GM13977 (cell line): ENCODE measurements around the gene ASIC2.
A peak's percentile ranks its signal among the peaks of the same experiment; 100 is the strongest.

ENCODE experiments used
- DNase-seq: peaks from one replicate; pipeline ENCODE4 v3.0.0; 2012; ENCODE audit warnings: low spot score
- in situ Hi-C: fragments of 300-500 bp; cut with MboI; formaldehyde crosslinking; loops from one replicate; pipeline ENCODE4 v1.12.0; 2022; ENCODE audit warnings: low sequenced_read_pairs, low pct_unique_long_range_greater_than_20kb, mixed read lengths, inconsistent platforms; ENCODE audit not compliant: unreplicated experiment
- TF ChIP-seq, protein P1 (sequence below): IDR thresholded peaks from 2 replicates; pipeline ENCODE4 v1.5.1; 2012; ENCODE audit warnings: mild to moderate bottlenecking, control low read depth; ENCODE audit not compliant: insufficient read depth; ENCODE audit errors: extremely low read depth, missing control alignments

ASIC2 gene

GRCh38 chr17:33151565-33151964 lies 141.5 kb downstream of the ASIC2 start:
- TF ChIP-seq, protein P1, sequence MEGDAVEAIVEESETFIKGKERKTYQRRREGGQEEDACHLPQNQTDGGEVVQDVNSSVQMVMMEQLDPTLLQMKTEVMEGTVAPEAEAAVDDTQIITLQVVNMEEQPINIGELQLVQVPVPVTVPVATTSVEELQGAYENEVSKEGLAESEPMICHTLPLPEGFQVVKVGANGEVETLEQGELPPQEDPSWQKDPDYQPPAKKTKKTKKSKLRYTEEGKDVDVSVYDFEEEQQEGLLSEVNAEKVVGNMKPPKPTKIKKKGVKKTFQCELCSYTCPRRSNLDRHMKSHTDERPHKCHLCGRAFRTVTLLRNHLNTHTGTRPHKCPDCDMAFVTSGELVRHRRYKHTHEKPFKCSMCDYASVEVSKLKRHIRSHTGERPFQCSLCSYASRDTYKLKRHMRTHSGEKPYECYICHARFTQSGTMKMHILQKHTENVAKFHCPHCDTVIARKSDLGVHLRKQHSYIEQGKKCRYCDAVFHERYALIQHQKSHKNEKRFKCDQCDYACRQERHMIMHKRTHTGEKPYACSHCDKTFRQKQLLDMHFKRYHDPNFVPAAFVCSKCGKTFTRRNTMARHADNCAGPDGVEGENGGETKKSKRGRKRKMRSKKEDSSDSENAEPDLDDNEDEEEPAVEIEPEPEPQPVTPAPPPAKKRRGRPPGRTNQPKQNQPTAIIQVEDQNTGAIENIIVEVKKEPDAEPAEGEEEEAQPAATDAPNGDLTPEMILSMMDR: no peak
- in situ Hi-C loops: no loop called here
- DNase-seq: no peak

DNA sequence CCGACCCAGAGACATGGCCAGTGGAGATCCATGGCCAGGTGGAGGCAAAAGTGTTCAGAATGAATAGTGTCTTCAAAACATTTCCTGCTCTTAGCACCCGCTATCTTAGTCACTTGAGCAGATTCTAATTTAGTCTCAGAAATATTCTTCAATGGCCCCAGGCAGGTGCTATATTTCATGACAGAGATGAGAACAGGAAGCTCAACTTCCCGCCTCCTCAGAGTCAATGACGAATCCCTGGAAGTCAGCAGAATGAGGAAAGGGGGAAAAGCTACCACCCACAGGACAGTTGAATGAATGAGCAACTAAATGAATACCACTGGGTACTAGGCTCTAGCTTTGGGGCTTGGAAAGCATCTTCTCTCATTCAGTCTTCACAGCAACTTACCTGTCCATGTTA lies 147.2 kb downstream of the ASIC2 start:
- in situ Hi-C loops: no loop called here
- TF ChIP-seq, protein P1: no peak
- no peak for DNase-seq

GRCh38 chr17:33144837-33145236 lies 148.3 kb downstream of the ASIC2 start:
- no peak for DNase-seq
- TF ChIP-seq, protein P1: no peak
- in situ Hi-C loops: no loop called here

- DNase-seq: peak; percentile 31
- in situ Hi-C loops: no loop called here
- TF ChIP-seq, protein P1: no peak
Observed at GRCh38 chr17:33142705-33143299, 150.3 kb downstream of the ASIC2 start.

- in situ Hi-C loops: no loop called here
- DNase-seq: no peak
- TF ChIP-seq, protein P1: no peak
Observed at GRCh38 chr17:33140413-33141099, 152.5 kb downstream of the ASIC2 start.

DNA sequence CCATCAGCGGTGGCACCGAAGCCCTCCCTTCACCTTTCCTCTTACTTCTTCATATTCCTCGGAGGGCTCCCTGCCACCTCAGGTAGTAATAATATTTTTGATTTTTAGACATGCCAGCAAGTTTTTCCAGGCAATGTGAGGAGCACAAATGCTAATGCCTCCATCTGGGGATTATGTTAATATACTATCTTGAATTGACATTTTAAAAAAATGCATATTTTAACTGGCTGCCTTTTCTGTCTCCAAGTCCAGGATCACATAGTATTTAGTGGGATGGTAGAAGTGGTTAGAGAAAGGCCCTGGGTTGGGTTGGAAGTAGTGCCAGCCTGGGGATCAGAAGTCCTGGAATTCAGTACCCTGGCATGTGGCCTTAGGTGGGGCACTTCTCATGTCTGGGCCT lies 154.5 kb downstream of the ASIC2 start:
- DNase-seq: no peak
- in situ Hi-C loops: no loop called here
- TF ChIP-seq, protein P1: no peak
